ENCODE measurements around the gene MAP3K4.
"Not testable (repeated sequence)": the region's sequence is repeated elsewhere in the genome, so short reads cannot be mapped to it uniquely, and the experiment has no call there.

The MAP3K4 gene

DNA sequence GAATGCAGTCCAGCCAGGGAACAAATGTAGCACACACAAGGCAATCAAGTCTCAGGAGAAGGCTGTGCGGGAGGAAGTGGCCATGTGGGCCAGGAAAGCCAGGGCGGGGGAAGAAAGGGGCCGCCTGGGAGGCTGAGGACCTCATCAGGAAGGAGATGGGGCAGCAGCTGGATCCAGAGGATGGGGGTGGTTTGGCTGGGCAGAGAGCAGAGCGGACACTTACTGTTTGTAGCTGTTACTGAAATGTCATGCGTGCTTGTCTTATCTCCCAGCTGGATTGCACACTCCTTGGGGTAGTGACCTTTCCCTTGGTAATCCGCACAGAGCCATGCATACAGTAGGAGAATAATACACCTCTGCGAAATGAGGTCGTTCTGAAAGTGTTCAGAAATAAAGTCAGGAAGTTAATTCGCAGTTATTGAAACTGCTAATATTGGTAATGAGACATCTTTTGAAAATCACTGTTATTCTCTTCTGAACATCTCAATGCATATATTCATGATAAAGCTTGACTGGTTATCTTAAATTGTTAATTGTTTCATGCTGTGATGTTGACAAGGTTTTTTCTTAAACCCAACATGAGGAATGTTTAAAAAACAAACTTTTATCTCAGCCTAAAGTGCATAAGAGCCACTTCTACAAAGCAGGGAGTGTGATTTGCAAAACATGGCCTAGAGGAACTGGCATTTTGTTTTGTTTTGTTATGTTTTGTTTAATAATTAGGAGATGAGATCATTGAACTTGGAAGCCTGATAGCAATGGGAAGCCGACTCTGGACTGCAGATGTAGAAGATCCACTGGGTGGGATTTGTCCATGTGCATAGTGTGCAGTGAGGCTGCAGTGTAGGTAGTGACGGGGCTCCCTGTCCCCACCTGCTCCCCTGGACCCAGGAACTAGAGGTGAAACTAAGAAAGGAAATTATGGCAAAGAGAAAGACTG is 18.0 kb upstream of the MAP3K4 start:
- peak; percentile 47 for DNase-seq

DNA sequence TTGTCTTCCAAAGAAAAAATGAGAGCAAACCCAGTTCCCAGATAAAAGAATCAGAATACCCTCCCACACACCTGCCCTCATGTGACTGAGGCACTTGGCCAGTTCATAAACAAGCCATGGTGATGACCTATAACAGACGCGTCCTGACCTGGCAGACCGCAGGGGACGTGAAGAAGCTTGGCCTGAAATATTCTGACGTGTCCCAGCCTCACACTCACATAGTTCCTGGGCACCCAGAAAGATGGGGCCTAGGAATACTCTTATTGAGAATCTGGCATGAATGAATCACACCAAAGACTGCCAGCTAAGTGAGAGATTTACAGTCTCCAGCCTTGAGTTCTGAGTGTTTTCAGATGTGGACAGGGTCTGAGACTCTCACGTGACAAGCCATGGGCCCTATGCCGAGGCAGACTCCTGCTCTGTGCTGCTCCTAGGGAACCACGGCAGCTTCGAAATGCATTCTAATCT is 17.2 kb upstream of the MAP3K4 start:
- peak; percentile 96 for DNase-seq

DNA sequence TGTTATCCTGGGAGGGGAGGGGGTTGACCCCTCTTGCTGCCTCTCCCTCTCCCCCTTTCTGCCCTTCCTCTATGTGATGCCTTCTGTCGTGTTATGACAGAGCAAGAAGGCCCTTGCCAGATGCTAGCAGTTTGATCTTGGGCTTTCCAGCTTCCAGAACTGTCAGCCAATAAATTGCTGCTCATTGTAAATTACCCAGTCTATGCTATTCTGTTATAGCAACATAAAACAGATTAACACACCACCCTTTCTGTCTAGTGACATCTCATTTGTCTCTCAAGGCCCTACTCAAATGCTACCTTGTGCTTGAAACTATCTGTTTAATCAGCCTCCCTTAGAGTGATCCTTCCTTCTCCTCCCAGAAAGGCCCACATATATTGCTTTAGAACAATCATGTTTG is 16.4 kb upstream of the MAP3K4 start:
- no peak for DNase-seq

DNA sequence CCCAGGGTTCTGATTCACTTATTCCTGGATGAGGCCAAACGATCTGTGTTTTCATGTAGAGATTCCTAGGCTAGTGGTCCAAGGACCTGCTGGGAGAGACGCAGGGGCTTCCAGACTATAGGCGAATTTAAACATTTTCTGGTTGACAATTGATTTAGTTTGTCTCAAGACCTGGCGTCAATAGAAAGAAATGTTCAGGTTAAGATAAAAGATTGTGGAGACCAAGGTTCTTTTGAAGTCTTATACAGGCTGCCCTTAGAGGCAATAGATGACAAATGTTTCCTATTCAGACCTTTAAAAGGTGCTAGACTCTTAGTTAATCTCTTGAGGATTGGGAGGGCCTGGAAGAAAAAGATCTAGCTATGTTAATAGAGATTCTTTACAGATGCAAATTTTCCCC is 15.6 kb upstream of the MAP3K4 start:
- not testable (repeated sequence) for DNase-seq

DNA sequence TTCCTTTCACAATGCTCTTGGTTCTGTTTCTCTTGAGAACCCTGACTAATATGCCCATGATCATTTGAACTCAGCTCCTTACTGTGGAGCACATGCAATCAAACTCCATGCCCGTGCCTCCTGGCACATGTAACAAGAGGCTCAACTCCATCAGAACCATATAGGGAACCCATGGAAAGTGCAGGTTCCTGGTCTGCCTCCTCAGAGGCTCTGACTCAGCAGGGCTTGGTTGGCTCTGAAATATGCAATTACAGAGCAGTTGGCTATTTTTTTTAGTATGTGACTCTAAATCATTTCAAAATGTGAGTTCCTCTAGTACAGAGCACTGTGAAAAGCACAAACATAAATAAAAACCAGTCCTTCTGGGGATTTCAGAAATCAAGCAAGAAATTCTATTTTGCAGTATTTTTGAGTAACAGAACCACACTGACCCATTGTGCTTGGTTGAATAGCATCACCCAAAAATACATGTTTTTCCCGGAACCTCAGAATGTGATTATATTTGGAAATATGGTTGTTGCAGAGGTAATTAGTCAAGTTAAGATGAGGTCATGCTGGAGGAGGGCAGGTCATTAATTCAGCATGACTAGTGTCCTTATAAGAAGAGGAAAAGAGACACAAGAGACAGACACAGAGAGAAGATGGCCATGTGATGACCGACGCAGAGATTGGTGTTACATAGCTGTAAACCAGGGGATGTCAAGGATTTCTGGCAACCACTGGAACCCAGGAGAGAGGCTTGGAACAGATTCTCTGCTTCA is 13.2 kb upstream of the MAP3K4 start:
- peak; percentile 73 for DNase-seq

DNA sequence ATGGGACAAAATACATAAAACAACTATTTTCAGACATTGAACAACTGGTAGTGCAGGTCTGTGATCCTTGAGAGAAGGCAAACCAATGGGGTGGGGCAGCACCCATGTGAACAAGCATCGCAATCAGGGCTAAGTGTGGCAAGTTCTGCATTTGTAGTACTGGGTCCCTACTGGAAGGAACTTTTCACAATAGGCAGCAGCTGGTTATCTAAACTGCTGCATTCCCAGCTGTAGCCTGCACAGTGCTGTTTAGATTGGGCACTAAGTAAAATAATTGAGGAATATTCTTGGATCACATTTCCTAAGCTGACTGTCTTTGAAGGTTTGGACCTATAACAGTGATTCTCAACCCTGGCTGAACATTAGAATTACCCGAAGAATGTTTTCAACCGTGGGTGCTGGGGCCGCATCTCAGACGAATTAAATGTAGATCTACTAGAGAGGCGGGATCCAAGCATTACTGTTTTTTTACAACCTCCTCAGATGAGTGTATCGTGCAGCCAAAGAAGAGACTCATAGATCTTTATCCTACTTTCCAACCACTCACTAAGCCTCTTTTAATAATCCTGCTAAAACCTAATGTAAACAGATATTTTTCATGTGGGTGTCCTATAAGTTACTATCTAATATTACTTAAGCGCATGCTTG is 12.4 kb upstream of the MAP3K4 start:
- DNase-seq: no peak

DNA sequence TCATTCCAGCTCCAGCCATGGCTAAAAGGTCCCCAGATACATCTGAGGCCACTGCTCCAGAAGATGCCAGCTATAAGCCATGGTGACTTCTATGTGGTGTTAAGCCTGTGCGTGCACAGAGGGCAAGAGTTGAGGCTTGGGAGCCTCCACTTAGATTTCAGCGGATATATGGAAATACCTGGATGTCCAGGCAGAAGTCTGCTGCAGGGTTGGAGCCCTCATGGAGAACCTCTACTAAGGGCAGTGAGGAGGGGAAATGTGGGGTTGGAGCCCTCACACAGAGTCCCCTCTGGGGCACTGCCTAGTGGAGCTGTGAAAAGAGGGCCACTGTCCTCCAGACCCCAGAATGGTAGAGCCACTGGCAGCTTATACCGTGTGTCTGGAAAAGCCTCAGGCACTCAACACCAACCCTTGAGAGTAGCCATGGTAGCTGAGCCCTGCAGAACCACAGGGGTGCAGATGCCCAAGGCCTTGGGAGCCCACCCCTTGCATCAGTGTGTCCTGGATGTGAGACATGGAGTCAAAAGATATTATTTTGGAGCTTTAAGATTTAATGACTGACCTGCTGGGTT is 8.1 kb upstream of the MAP3K4 start:
- not testable (repeated sequence) for DNase-seq

DNA sequence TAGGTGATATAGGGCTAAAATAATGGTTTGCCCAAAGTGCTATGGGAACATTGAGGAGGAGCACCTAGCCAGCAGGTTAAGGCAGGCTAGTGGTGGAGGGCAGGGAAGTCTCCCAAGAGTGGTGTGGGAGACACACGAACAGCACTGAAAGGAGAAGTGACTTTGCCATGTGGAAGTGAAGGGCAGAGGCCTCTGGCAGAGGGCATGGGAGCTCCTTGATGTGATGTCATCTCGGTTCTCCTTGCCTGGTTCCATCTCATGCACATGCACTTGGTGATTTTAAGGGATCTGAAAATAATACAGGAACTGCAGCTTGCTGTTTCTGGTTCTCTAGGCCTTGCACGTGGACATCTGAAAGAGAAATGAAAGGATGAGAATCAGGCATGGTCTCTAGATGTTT is 4.7 kb upstream of the MAP3K4 start:
- no peak for DNase-seq

DNA sequence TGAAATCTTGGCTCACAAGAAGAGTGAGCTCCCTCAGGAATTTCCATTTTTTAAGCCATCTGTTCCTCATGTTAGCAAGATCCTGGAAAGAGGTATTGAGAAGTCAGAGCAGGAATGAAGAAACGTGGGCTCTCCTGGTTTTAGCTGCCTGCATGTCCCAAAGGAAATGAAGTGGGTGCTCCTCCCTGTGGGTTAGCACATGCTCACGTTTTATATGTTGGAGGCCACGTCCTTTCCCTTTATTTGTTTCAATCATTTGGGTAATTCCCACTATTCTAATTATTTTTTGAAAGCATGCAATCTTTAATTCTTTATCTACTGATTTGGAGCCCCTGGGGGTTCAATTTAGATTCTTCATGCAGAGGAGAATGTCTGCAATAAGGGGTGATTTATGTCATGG is 4.3 kb upstream of the MAP3K4 start:
- no peak for DNase-seq

DNA sequence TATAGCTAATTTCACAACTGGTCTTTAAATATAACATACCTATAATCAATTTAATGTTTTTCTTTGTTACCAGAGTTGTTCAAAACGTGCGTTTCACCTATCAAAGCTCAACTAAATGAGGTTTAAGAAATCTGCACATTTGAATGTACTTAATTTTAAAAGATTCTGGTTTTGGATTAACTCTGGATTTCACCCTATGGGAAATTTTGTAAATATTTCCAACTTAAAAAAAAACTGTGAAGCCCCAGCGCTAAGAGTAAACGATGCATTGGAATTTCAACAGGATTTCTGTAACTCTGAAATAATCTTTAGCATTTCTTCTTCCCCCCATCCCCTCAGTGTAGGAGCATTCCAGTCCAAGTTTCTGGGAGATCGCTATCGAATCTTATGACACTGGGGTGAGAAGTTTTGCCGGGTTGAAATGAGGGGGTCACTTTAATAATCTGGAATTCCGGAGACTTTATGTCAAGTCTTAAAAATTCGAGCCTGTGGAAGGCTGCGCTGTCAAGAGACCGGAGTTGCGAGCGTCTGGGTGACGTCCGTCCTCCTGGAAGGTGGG is 643 bp upstream of the MAP3K4 start:
- no peak for DNase-seq

DNA sequence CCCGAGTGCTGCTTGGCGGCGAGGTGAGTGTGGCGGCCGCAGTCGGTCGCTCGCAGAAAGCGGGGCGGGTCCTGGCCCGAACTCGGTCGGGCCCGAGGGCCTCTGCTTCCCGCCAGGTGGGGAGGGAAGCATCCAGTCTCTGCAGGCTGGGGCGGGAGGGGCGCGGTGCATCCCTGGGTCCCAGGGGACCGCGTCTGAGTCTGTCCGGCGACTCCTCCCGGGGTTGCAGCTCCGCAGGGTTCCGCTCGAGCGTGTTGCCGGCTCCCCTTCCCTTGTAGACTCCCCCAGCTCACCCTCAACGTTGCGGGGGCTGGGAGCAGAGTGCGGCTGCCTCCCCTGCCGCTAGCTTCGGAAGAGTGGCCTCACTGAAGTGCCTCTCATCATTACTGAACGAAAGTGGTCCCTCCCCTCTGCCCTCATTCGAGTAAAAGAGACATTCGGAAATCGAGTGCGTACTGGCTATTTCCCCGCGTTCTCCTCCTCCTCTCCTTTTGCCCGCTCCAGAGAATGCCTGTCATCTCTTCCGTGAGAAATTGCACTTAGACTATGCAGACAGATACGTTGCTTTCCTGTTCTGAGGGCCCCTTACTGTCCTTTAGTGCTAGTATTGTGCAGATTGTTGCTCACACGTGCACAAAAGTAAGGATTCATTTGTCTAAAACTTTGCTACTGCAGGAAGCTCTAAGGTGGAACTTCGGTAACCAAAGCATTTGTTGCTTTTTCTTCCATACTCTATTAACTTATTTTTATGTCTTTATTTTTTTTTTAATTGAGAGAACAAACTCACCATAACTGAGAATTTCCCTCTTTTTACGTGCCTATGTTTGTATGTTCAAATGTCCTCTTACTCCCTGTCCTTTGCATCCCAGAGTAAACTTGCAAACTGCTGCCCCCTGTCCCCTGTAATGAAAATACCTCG is 751 bp downstream of the MAP3K4 start:
- peak; percentile 76 for DNase-seq

DNA sequence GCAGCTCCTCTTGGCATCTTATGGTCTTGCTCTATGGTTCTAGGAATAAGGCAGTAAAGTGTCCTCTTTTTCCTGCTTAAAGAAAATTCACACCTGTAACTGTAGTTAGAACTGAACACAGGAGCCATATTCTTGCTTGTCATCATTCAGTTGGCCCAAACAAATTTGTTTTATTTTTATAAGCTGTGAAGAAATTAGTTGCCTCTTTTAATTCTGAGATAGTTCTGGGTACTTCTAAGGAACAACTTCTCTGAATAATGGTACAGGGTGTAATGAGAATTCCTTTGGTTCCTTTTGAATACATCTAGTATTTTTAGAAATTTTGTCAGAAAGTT is 1.4 kb downstream of the MAP3K4 start:
- DNase-seq: no peak

DNA sequence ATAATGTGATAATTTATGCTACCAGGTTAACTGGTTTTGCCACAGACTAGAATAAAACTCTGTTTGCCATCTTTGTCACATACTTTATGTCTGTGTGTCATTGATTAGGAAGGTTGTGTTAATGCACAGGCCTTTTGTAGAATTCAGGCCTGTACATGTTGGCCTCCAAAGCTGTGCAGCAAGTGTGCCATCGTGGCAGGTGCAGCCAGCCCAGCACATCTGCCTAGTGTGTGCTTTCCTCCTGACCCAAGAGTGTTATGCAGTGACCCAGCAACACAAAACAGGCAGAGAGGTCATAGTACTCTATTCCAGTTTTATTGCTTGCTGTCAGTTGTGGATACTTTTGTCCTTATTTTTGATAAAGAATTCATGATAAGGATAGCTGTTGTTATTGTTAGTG is 3.7 kb downstream of the MAP3K4 start:
- no peak for DNase-seq

DNA sequence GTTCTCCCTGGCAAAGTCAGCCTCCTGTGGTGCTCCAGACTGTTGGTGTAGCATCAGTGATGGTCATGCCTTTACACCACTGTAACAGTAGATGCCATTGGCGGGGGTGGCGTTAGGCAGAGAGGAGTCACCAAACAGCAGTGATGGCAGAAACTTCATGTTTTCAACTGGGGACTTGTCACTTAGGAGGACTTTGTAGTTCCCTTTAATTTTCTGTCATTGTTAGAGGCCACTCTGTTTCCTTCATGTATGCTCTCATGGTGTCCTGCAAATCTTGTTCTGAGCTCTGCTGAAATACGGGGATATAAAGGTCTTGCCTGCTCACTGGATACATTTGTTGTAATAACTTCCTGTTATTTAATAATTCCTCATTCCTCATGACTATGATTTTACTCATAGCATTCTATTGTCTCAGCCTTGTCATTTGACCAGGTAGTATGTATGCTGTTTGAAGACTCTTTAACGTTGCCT is 4.6 kb downstream of the MAP3K4 start:
- DNase-seq: peak; percentile 49

DNA sequence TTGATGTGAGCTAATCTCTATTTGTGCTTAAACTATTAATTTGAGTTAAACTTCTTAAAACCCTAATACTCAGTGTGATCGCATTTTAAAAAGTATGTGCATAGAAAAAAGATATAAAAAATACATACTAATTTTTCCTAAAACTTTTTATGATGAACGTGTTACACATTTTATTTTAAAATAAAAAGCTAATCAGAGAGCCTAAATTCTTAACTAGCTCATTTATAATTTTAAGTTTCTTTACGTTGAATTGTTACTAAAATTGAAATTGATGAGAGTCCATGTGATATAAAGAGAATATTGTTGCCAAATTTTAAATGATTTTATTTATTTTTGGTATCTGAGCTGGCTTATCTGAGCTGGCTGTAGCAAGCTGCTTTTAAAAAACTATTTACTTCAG is 6.6 kb downstream of the MAP3K4 start:
- no peak for DNase-seq

DNA sequence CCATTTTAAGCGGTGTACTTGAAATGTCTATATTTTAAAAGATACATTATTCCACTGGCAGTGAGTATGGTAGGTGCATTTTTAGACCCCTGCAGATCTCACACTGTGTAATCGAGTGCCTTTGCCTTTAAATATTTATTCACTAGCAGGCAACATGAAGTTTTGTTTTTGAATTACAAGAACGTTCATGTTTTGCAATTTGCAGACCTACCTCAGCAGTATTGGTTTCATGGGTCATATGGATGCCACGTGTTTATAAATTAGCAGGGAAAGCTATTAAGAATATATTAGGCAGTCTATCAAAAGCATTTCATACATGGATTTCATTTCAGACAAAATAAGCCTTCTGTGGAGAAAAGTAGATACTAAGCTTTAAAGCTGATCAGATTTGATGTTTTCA is 7.2 kb downstream of the MAP3K4 start:
- no peak for DNase-seq

DNA sequence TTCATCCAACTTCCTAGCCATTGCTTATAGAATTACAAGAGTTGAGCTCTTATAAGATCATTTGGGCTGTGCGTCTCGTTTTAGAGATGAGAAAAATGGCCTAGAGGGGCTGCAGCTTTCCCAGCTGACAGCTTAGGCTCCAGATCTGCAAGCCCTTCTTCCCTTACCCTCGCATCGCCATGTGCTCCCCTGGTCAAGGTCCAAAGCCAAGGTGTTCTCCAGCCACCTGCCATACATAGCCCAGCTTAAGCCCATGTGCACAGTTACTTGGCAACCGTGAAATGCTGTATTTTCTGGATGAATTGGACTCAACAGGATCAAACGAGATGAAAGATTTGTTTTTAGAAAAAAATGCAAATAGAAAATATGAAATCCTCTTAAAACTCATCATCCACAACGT is 7.9 kb downstream of the MAP3K4 start:
- DNase-seq: no peak

DNA sequence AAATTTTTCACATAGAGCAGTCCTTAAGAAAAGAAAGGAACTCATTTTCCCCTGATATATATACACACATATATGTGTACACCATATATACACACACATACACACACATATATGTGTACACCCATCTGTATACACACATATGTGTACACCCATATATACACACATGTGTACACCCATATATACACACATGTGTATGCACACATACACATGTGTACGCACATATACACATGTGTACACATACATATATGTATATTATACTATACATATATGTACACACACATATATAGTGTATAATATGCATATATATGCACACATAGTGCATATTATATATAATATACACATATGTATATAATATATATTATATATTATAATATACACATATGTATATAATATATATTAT is 9.1 kb downstream of the MAP3K4 start:
- DNase-seq: no peak

DNA sequence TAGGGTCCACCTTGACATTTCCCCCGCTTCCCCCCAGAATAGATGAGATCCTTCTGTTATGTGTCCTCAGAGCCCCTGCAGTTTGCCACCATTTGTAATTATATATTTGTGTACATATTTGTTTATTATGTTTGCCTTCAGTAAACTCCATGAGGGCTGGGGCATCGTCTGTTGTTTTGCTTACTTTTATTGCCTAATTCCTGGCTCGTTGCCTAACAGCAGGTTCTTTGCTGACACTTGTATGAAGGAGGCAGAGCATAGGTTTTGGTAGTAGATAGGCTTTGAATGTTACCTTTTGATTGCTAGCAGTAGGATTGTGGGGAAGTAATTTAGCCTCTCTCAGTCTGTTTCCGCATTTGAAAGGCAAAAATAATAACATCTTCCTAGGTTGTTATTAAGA is 9.9 kb downstream of the MAP3K4 start:
- no peak for DNase-seq

DNA sequence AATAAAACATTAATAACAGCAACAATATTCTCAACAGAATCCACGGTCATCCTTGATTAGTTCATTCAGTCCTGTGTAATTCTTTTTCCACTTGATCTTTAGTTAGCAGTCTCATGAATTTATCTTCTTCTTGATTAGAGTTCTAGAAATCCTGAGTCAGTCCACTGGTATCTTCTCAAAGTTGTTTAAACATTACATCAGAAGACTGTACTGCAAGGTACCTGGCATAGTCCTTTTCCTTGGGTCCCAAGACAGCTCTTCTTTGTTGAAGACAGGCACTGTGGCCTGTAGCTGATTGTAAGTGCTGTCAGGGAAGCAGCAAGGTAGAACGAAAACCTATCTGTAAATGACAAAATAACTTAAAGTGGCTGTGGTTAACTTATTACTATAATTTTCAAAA is 11.8 kb downstream of the MAP3K4 start:
- no peak for DNase-seq

DNA sequence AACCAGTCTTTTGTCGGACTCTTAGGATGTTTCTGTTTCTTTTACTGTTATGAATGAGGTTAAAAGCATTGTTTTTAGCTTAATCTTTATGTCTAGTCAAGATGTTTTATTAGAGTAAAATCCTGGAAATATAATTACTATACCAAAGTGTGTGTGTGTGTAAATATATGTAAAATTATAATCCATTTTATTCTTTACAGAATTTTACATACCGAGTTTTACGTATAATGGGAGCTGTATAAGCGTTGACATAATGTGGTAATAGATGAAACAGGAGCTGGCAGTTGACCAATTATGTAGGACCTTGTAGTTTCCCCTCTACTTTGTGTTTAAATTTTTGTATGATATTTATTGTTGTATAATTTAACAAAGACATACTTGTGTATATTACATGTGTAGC is 16.7 kb downstream of the MAP3K4 start:
- DNase-seq: no peak

DNA sequence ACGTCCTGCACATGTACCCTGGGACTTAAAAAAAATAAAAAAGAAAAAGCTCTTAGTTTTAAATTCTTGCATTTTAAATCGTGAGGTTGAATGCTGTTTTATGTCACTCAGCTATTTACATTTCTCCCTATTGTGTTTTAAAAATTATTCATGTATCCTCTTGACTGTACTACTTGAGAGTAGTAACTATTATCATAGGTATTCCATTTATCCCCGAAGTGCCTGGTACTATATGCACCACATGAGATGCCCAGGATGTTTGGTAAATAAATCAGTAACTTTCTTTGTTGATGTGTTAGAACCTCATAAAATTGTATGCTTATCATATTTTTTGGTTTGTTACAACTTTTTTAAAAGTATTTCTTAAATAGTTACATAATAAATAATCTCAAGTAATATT is 18.4 kb downstream of the MAP3K4 start:
- no peak for DNase-seq
